Activated T-cell treated with anti-CD3 and anti-CD28 coated beads for 24 hours (primary cell): ENCODE data around the gene IL9.

Experiments used
- DNase-seq: peaks from one replicate; pipeline ENCODE4 v3.0.0-alpha.2; 2020; ENCODE audit warnings: low read depth

IL9 gene

DNA sequence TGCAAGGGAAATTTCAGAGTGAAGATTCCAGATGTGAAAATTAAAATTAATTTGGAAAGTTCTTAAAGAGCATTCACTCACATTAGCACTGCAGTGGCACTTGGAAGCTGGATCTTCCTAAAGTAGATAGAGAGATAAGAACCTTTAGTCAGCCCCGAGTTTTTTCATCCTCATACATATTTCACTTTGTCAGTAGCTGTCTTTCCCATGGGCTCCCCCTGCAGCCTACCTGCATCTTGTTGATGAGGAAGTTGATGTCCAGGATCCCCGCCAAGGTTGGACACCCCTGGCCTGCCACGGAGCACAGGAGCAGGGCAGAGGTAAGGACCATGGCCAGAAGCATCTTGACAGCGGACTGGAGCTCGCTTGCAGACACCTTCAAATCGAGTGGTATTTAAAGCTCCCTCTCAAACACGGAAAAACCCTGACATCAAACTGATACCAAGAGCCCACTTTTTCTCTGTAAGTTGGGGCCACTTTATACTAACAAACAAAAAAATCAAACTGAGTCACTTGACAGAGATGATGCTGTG, at the start of gene IL9:
TSS of gene IL9 (minus strand) at position 368 of the 533 bp plus-strand sequence. CDS start at position 343, 25 bp downstream.
- no peak for DNase-seq

DNA sequence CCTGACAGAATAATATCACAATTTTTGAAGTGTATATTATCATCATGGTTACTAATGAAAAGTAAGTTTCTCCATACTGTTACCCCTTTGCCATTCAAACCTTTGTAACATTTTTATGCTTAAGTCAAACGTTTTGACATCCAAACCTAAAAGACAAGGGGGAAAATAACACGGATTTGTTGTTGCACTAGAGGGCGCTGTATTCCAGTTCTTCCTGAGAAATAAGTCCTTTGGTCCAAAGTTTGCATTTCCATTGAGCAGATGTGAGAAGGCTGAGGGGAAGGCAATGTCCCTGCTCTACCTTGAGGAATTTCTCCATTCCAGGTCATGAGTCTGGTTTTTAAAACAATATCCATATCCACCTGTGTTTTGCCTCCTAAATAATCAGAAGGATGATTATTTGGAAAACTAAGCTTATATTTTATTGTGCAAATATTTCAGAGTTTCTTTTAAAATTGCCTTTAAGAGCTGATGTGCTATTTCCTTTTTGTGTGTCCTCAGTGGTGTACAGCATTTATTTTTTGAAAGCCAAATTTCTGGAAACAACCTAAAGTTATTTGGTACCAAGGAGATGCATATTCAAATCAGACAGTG, 49.4 kb upstream of the IL9 start:
- no peak for DNase-seq

DNA sequence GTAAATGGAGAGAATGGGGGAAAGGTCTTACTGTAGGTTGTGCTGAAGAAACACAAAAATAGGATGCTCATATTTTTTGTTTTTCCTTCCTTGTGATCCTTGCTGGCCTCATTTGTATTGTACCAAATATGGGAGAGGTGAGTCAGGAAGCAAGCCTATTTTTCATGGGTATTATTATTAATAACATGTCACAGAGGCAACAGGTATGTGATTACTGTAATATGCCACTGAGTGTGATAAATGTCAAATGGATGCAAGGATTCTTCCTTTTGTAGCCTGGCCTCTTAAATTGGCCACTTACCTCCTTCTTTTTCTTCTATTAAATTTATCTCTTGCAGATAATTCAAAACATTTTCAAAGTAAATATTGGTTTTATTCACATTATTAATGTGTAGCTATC, 48.9 kb upstream of the IL9 start:
- DNase-seq = no peak

DNA sequence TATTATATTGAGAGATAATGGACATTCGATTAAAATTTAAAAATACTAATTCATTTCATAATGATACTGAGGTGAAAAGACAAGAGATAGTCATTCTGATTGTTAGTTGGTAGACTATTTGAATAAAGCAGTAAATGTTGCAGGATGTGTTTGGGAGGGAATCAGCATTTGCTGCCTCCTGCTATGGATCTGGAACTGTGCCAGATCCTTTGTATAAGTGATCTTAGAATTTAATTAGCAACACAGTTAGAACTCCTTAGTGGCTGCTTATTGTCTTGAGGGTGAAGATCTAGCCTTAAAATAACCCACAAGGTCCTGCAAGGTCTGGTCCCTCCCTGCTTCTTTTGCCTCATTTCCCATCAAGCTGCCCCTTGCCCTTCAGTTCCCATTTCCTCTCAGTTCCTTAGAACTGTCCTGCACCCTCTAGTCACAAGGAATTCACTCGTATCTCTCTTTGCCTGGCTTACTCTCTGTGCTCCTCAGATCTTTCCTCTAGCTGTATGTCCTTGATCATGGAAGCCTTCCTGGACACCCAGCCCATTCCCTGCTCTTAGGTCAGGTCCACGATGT, 46.6 kb upstream of the IL9 start:
- no peak for DNase-seq

DNA sequence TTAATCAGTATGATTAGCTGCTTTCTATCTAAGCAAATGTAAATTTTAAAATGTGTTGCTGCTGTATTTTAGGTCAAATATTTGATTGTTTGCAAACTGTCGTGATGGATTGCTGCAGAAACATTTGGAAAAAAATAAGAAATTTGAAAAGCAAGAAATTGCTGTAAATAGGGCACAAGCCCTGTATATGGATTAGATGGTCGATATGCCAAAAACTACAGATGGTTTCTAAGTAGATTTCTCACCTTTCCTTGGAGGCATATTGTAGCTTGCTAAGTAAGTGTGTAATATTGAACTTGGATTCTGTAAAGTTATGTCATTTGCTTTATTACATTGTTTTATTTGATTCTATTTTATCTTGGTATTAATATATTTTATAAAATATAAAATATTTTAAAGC, 46.1 kb upstream of the IL9 start:
- no peak for DNase-seq

DNA sequence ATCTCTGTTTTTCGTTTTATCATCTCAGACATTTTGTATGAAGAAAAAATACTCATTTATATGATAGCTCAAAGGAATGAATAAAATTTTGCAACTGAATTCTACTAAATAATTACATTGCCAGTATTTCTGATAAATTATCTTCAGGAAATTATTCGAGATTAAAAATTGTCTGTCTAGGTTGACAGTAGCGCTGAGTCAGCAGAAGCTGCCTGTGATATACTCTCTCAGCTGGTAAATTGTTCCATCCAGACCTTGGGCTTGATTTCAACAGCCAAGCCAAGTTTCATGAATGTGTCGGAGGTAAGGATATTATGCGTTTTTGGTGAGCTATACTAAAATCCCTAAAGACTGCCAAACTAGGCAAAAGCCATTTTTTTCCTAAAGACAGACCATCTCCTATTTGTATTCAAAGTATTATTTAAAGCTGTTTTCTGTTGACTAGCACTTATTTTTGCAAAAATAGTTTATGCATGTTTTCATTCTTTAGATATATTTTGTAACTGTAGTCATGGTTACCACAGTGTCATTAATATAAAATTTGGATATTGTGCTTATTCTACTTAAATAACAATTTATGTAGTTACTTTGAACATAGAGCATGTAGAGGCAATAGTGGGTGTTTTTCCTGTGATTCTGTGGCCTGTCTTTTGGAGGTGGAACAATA, 41.7 kb upstream of the IL9 start:
- DNase-seq = no peak

DNA sequence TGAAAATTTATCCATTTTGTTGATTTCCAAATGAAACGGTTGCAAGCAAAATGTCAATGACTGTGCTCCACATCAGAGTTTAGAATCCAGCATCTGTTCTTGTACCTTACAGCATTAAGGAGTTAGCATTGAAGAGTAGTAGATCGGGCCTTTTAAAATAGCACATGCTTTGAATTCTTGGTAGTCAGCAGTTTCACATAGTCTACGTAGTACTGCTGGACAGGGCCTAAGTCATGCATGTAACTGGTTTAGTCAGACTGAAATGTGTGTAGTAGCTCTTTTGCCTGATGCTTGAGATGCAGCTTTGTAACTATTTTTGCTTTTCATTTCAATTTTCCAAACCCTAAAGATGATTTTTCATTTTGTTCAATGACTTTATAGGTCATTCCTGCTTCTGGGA, 39.3 kb upstream of the IL9 start:
- DNase-seq = no peak

DNA sequence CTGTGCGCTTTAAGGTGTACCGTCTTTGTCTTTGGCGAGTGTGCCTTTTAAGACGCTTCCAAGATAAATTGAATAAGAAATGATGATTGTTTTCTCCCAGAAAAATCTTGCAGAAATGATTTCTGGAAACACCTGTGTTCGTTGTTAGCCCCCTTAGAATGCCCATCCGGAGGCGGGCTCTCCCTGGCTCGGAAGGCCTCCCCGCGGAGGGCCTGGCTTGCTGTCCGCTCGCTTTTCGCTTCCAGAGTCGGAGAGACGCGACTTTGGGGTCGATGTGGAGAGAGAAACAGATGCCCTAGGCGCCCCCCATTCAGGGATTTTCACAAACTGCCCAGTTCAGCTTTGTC, 35.3 kb upstream of the IL9 start:
- DNase-seq = no peak

DNA sequence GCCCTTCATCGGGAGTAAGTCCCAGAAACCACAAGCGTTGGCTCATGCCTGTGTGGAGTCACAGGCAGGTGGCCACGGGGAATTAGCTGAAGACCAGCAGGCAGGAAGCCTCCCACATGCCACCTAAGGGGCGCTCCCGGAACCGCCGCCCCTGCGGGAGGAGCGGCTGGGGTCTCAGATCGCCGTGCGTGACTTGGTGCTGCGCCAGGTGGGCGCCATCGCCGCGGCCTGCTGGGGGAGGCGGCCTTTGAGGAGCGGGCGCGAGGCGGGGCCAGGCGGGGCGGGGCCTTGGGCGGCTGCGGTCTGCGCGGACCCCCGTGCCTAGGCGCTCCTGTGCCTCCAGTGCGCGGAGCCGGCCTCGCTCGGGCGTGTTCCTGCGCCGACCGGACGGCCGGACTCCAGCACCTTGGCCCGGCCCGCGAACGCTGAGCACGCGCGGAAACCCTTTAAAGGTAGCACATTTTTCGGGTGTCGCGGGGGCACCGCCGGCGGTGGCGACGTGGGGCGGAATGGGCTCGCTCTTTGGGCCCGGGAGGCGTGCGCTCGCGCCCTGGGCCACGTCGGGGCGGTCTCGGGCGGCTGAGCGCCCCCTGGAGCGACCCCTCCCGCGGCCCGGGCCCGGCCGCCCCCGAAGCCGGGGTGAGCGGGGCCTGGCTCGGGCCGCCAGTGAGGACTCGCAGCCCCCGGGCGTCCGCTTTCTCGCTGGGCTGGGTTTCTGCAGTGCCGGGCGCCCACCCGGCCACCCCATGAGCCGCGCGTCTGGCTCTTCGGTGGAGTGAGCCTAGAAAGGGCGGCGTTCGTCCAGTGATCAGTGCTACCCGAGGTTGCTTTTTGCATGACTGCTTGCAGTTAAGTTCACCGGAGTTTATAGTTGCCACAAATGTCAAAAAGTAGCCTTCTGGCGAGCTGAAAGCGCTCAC, 34.6 kb upstream of the IL9 start:
- no peak for DNase-seq

DNA sequence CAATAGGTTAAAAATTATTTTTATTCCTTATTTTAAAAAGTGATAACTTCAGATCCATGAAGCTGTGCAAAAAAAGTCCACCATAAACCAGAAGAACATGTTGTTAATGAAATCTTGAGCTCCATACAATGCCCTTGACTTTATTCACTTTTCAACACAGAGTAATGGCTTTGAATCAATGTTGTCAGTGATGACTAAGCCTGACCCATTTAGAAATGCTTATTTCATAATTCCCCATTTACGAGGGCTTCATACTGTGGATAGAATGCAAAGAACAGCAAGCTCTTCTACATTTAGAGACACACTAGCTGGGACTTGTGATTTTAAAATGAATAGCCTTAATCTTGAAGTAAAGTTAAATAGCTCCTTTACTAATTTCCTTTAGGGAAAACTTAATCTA, 25.7 kb upstream of the IL9 start:
- no peak for DNase-seq

DNA sequence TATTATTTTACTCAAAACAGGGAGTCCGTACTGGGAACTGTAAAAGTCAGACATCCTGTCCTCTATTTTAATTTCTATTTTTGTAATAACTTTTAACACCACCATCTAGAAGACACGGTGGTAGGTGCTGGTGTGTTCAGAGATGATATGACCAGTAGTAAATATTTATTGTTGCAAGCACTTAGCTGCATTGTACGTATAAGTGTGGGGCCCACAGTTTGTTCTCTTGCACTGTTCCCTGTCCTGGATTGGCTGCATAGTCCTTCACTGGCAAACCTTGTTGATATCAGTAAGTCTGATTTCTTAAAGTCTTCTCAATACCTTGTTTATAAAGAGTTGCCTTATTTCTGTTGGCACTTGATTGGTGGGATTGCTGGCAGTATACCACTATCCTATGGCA, 24.6 kb upstream of the IL9 start:
- DNase-seq = no peak

DNA sequence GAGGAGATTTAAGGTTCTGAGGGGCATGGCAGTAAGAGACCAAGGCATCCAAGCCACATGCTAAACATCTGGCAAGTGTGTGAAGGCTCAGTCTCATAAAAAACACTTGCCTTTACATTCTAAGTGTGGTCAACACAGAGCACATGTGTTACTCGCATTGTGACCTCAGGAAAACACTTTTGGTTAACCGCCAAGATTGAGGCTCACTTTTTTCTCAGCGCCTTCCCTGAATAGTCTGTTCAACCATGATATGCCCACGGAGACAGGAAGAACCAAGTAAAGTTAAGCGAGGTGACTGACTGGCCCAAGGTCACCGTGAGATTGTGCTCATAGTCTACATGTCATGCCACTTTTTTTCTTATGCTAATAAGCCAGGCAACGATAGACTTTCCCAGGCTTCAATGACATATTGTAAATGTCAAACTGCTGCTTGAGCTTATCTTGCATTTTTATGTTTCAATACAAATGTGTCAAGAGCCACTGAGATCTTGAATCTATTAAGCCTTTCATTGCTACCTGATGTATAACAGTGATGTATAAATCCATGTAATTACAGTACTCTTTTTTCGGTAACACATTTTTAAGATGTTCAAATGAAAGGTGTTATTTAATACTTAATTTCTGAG, 21.1 kb upstream of the IL9 start:
- no peak for DNase-seq

DNA sequence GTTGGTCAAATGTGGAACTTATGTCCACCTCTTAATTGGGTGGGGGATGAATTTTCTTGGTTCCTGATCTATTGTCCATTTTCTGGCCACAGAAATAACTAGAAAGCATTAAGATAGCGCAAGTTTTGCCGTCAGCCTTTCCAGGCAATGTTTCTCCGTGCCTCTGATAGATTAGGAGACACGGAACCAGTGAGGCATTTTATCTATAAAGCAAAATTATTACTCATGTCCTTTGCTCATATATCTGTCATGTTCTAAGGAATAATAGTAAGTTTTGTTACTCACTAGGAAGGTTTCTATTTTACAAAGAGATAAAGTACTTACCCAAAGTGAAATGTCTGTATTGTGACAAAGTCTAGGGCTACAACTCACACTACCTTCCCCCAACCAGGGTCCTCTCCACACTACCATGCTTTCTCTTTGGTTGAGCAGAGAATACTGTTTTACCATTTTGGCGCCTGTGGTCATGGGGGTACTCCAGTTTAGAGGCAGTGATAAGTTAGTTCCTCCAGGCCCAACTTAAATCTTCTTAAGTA, 19.9 kb upstream of the IL9 start:
- DNase-seq = no peak

DNA sequence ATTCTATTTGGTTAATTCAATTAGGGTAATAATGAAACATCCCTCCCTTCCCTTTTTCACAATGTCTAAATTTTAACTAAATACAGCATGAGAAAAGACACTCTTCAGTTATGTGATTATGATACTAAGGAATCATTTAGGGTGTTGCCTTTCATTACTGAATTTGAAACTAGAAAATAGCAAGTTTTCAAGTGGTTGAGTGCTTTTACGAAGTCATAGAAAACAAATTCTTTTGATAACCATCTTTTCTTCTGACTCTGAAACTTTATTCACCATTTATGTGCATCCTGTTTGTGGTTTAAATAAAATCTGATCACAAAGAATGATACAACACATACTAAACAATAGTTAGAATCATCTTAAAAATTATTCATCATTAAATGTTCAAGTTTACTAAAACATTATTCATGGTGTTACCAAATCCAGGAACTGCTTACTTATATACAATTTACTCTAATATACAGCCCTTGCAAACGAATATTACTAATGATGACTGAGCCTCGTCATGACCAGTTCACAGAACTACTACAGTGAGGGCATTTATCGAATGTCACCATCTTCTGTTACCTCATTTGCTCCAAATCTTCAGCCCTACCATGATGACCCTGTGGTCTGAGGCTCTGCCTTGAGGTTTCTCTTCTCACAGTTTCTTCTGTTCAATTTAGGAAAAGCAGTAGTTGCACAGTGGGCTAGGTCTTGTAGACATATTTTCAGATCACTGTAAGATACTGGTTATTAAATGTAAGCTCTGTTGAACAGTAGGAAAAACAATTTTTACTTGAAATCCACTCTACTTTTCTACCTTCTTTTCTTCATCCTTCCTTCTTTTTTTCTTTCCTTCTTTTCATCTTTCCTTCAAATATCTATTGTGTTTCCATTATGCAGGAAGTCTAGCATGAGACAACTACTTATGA, 18.3 kb upstream of the IL9 start:
- no peak for DNase-seq

DNA sequence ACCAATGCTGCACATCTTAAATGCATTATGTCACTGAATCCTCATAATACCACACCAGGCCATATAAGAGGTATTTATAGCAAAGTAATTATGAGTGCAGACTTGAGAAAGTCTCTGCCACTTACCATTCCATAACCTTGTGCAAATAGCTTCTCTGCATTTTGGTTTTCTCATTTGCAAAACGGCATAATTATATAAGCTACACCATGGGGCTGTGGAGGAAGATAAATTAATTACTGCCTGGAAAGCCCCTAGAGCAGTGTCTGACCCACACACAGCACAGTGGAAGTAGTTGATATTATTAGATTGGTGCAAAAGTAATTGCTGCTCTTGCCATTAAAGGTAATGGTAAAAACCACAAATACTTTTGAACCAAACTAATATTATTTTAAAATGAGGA, 9.5 kb upstream of the IL9 start:
- DNase-seq = no peak

DNA sequence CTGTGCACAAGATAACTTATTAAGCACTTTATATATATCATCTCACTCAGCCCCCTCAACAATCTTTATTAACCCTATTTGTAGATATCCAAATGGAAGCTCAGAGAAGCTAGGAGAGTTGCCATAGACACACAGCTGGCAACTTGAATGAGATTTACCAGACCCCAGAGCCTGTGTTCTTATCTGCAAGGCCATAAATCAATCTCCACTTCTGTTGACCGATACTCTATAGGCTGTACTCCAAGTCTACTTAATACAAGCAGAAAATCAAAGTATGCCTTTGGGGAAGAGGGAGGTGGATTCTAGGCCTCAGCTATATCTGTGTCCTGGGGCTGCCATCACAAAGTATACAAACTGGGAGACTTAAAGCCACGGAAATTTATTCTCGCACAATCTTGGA, 6.0 kb upstream of the IL9 start:
- DNase-seq = no peak

DNA sequence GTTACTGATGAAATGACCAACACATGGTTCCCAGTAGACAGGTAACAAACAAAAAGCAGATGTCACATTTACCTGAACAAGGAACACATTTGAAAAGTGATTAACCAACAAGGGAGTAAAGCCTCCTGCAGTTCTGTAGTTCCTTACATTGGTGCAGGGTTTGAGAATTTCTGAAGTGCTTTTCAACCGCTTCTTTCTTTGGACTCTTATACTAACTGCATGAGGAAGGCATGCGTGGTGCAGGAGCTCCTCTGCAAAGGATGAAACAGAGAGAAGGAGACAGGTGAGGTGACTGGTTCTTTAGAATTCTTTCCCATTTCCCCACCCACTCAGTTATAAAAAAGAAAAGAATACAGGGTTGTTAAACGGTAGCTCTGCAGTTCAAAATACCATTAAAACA, 4.6 kb upstream of the IL9 start:
- DNase-seq = no peak

DNA sequence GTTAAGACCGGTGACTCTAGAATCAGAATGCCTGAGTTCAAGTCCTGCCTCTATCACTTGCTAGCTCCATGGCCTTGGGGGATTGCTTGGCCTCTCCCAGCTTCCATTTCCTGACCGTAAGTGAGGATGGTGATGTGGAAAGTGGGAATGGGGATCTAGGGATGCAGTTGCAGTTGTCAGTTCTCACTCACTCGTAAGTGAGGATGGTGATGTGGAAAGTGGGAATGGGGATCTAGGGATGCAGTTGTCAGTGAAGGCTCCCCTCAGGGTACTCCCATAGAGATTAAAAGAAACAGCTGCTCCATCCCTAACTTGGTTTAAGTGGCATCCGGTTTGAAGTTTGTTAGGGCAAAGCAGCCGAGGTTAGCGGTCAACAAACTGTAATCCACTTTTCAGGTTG, 3.0 kb upstream of the IL9 start:
- DNase-seq = no peak

DNA sequence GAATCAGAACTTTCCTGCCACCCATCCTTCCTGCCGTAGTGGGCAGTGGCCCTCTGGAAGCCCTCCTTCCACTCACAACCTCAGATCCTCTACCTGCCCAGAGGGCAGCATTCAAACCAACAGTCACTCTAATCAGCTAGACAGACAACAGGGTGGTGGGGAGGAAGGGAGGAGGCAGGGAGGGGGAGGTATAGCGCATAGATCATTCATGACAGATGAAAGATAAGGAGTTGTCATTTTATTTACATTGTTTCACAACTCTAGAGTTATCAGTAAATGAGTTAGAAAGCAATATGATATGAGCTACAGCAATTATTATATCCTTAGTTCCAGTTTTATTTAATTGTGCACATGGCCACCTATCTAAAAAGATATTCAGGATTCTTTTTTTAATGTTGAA, 852 bp downstream of the IL9 start:
- DNase-seq = no peak

DNA sequence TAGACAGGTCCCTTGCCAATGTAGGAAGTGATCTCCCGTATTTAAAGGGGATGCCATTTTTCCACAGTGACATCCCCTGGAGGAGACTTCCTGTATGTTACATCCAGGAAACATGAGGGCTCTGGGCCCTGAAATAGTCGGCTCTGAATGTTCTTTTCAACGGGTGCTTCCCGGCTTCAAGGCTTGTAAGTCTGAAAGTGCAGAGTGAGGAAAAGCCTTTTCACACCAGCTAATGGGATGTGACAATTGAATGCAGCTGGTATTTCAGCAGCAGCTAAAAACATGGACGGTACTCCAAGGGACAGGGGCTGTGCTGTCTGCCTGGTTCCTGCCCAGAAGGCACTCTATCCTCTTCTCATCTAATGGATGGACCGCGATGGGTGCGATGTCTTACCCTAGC, 1.4 kb downstream of the IL9 start:
- no peak for DNase-seq

DNA sequence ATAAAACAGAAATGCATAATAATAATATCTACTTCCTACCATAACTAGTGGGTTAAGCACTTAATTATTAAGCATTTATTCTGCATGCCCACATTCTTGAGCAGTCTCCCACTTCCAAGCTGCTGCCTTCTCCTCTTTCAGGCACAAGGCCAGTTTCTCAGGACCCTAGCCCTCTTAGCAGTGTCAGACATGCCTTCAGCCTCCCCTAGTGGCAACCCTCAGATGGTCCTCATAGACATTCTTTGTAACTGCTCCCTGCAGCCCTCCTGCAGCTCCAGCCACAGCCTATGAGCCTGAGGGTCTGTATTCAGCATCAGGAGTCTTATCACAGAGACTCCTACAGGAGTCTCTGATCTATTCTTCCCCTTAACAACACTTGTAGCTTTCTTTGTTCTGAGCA, 3.9 kb downstream of the IL9 start:
- DNase-seq = no peak
